GM19238 (cell line): ENCODE results near the gene RHOXF1.
"Not testable (repeated sequence)": the region's sequence is repeated elsewhere in the genome, so short reads cannot be mapped to it uniquely, and the experiment has no call there.

Experiments used
- DNase-seq: peaks from one replicate; pipeline ENCODE4 v3.0.0; 2011; ENCODE audit warnings: low spot score; ENCODE audit not compliant: insufficient read length

The RHOXF1 gene

GRCh38 chrX:120087289-120088017, 28.3 kb downstream of the RHOXF1 start:
- no peak for DNase-seq

- DNase-seq = not testable (repeated sequence)
Measured at GRCh38 chrX:120085553-120086185, 30.0 kb downstream of the RHOXF1 start.

GRCh38 chrX:120077590-120077989, 38.1 kb downstream of the RHOXF1 start, which contains the start of gene RHOXF2B:
TSS of gene RHOXF2B (minus strand) at chrX:120077690. CDS start at chrX:120077552, 138 bp downstream.
- not testable (repeated sequence) for DNase-seq

GRCh38 chrX:120066169-120066568, 49.5 kb downstream of the RHOXF1 start:
- not testable (repeated sequence) for DNase-seq
